Smooth muscle cell (in vitro differentiated cells): ENCODE results near the gene C12orf60. TPM values are rescaled to one million over a fixed set of nuclear protein-coding genes. Genes with fewer than 3 reads are reported as not detected.
"Not testable (repeated sequence)": the region's sequence is repeated elsewhere in the genome, so short reads cannot be mapped to it uniquely, and the experiment has no call there.

Experiments used
- DNase-seq: peaks from one replicate; lab custom pipeline; 2025; ENCODE audit not compliant: unreplicated experiment; lab: John Stamatoyannopoulos, UW
- H2AFZ ChIP-seq: fragments of 200-600 bp; sonication (generic); 2 replicates; pipeline ENCODE4 v1.6.0; 2016; ENCODE audit warnings: antibody characterized with exemption, low read depth, mild to moderate bottlenecking
- H3F3A ChIP-seq: fragments of 200-600 bp; sonication (generic); 2 replicates; pipeline ENCODE4 v1.6.0; 2017; ENCODE audit warnings: antibody characterized with exemption, low read depth
- H3K27ac ChIP-seq: fragments of 200-600 bp; sonication (generic); 2 replicates; pipeline ENCODE4 v1.5.1; 2016; ENCODE audit warnings: low read depth, mild to moderate bottlenecking
- H3K27me3 ChIP-seq: fragments of 200-600 bp; sonication (generic); 2 replicates; pipeline ENCODE4 v1.6.1; 2016; ENCODE audit warnings: low read depth, mild to moderate bottlenecking
- H3K36me3 ChIP-seq: fragments of 200-600 bp; sonication (generic); 2 replicates; pipeline ENCODE4 v1.5.1; 2016; ENCODE audit warnings: low read depth
- H3K4me1 ChIP-seq: fragments of 200-600 bp; sonication (generic); 2 replicates; pipeline ENCODE4 v1.5.1; 2016; ENCODE audit warnings: low read depth
- H3K4me2 ChIP-seq: fragments of 200-600 bp; sonication (generic); 2 replicates; pipeline ENCODE4 v1.6.0; 2016; ENCODE audit warnings: mild to moderate bottlenecking
- H3K4me3 ChIP-seq: fragments of 200-600 bp; sonication (generic); 2 replicates; pipeline ENCODE4 v1.5.1; 2016; ENCODE audit warnings: mild to moderate bottlenecking
- H3K79me2 ChIP-seq: fragments of 200-600 bp; sonication (generic); 2 replicates; pipeline ENCODE4 v1.6.0; 2016; ENCODE audit warnings: low read depth, mild to moderate bottlenecking
- H3K9ac ChIP-seq: fragments of 200-600 bp; sonication (generic); 2 replicates; pipeline ENCODE4 v1.6.0; 2016; ENCODE audit warnings: low read depth
- H3K9me3 ChIP-seq: fragments of 200-600 bp; sonication (generic); replicated peaks from 2 replicates; pipeline ENCODE4 v1.5.1; 2016; ENCODE audit warnings: low read depth
- H4K20me1 ChIP-seq: fragments of 200-600 bp; sonication (generic); 2 replicates; pipeline ENCODE4 v1.6.0; 2016; ENCODE audit warnings: low read depth
- CTCF ChIP-seq: fragments of 200-600 bp; sonication (generic); IDR thresholded peaks from 2 replicates; pipeline ENCODE4 v1.5.1; 2017; ENCODE audit warnings: borderline replicate concordance, mild to moderate bottlenecking, antibody characterized with exemption; ENCODE audit not compliant: insufficient read depth, poor library complexity, severe bottlenecking
- WGBS: methylation state at CpG from one replicate; pipeline ENCODE4 v1.1.7; 2016; ENCODE audit warnings: low lambda C conversion rate; 5-methylcytosine and 5-hydroxymethylcytosine counted together
- polyA plus RNA-seq: library from polyadenylated mRNA; unstranded; fragments of >200 nt; fragmentation: Nextera tagmentation; extraction: Ambion mirVana; gene quantifications from 2 replicates; pipeline ENCODE4 v1.2.1, GENCODE V29; 2016
- total RNA-seq: library from RNA; depleted of rRNA; stranded (reverse); fragments of >200 nt; gene quantifications from 2 replicates; pipeline ENCODE4 v1.2.3, GENCODE V29; 2014

Gene C12orf60
- 0.63 and 1.6 TPM in 2 replicates for total RNA-seq
- 1.2 and 1.3 TPM in 2 replicates for polyA plus RNA-seq

GRCh38 chr12:14803011-14803829 is at the start of gene C12orf60, which contains the start of gene WBP11:
Gene C12orf60 (plus strand): TSS chr12:14803670. CDS start chr12:14822936, 19,266 bp downstream.
Gene WBP11 (minus strand): TSS chr12:14803478. CDS start chr12:14801383, 2,095 bp downstream.
- peak within 1 kb of the TSS; percentile 99 for H3K9ac ChIP-seq
- peaks cover 51% of the 10 kb centered on the region for H3K79me2 ChIP-seq
- peak within 1 kb of the TSS; percentile 97 for H3K27ac ChIP-seq
- no peaks in the 10 kb centered on the region for H3K27me3 ChIP-seq
- no peaks in the 10 kb centered on the region for H3F3A ChIP-seq
- under 1% methylated on average over 50 of the region's 50 CpGs for WGBS
- DNase-seq = peak; percentile 52
- peaks cover 18% of the 10 kb centered on the region for H3K4me1 ChIP-seq
- H2AFZ ChIP-seq = peak within 1 kb of the TSS; percentile 99
- H3K4me2 ChIP-seq = peak within 1 kb of the TSS; percentile 96
- no peaks in the 10 kb centered on the region for H3K9me3 ChIP-seq
- TF ChIP-seq CTCF = no peak
- H3K36me3 ChIP-seq = peaks cover under 1% of the 10 kb centered on the region
- H4K20me1 ChIP-seq = peaks cover 12% of the 10 kb centered on the region
- H3K4me3 ChIP-seq = peak within 1 kb of the TSS; percentile 91

- Histone ChIP-seq H3K9ac (no peak overlapping the region), H4K20me1 (no peaks in the 10 kb centered on the region), H3K27me3 (no peaks in the 10 kb centered on the region), H2AFZ (peak overlapping the region; percentile 56), H3K4me3 (peak overlapping the region; percentile 30), H3K9me3 (no peaks in the 10 kb centered on the region), H3K27ac (no peak overlapping the region), H3K4me2 (peak overlapping the region; percentile 79), H3K36me3 (no peaks in the 10 kb centered on the region), H3K4me1 (no peaks in the 10 kb centered on the region), H3K79me2 (no peaks in the 10 kb centered on the region), H3F3A (peaks cover 6% of the 10 kb centered on the region)
- DNase-seq = no peak
- peak; percentile 43 for TF ChIP-seq CTCF
- WGBS = 29% methylated on average over 17 of the region's 17 CpGs
These were observed 46.9 kb upstream of the C12orf60 start for GRCh38 chr12:14756334-14757143.

- not testable (repeated sequence) for H3K9ac ChIP-seq, H3K36me3 ChIP-seq, H3K27ac ChIP-seq, H3K9me3 ChIP-seq, H3K27me3 ChIP-seq, H3F3A ChIP-seq, H3K4me2 ChIP-seq, H3K4me3 ChIP-seq, H3K4me1 ChIP-seq, H2AFZ ChIP-seq, DNase-seq
- Histone ChIP-seq H3K79me2 (peaks cover 15% of the 10 kb centered on the region), H4K20me1 (peaks cover 12% of the 10 kb centered on the region)
- WGBS = 78% methylated on average over 6 of the region's 6 CpGs
These were observed 43.7 kb upstream of the C12orf60 start for GRCh38 chr12:14759711-14760280.

GRCh38 chr12:14765398-14765797 is 38.1 kb upstream of the C12orf60 start:
- Histone ChIP-seq H3K9ac (no peak overlapping the region), H2AFZ (no peak overlapping the region), H4K20me1 (peaks cover 45% of the 10 kb centered on the region), H3K27ac (no peak overlapping the region), H3K4me2 (no peak overlapping the region), H3K4me3 (no peak overlapping the region), H3K27me3 (no peaks in the 10 kb centered on the region), H3K9me3 (no peaks in the 10 kb centered on the region), H3K79me2 (peaks cover 34% of the 10 kb centered on the region), H3K36me3 (no peaks in the 10 kb centered on the region), H3K4me1 (peaks cover 3% of the 10 kb centered on the region), H3F3A (no peaks in the 10 kb centered on the region)
- DNase-seq = no peak
- no peak for TF ChIP-seq CTCF
- WGBS = 98% methylated on average over 2 of the region's 2 CpGs

- H3K36me3 ChIP-seq, H3K27ac ChIP-seq, H3K9ac ChIP-seq, H3K9me3 ChIP-seq, H3K4me1 ChIP-seq, H2AFZ ChIP-seq, DNase-seq, H3K4me3 ChIP-seq, H3K27me3 ChIP-seq, H3K4me2 ChIP-seq, H3F3A ChIP-seq: not testable (repeated sequence)
- H4K20me1 ChIP-seq = peaks cover 45% of the 10 kb centered on the region
- 92% methylated on average over 3 of the region's 3 CpGs for WGBS
- peaks cover 34% of the 10 kb centered on the region for H3K79me2 ChIP-seq
These were observed 37.5 kb upstream of the C12orf60 start for GRCh38 chr12:14766020-14766419.
